ENCODE data around the gene ARFGAP2.

DNA sequence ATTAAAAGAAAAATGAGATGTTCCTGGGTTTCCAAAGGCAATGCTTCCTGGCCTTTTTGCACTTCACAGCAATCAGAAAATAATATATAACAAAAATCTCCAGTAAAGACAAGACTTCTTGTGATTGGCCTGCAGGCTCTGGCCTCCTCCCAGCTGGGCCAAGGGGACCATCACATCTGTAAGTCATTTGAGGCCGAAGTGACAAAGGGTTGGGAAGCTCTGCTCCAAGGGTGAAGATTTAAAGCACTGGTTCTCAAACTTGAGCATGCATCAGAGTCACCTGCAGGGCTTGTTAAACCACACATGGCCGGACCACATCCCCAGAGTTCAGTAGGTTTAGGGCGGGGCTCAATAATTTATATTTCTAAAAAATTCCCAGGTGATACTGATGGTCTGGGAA lies 32.1 kb downstream of the ARFGAP2 start:
- TF ChIP-seq, protein P1, sequence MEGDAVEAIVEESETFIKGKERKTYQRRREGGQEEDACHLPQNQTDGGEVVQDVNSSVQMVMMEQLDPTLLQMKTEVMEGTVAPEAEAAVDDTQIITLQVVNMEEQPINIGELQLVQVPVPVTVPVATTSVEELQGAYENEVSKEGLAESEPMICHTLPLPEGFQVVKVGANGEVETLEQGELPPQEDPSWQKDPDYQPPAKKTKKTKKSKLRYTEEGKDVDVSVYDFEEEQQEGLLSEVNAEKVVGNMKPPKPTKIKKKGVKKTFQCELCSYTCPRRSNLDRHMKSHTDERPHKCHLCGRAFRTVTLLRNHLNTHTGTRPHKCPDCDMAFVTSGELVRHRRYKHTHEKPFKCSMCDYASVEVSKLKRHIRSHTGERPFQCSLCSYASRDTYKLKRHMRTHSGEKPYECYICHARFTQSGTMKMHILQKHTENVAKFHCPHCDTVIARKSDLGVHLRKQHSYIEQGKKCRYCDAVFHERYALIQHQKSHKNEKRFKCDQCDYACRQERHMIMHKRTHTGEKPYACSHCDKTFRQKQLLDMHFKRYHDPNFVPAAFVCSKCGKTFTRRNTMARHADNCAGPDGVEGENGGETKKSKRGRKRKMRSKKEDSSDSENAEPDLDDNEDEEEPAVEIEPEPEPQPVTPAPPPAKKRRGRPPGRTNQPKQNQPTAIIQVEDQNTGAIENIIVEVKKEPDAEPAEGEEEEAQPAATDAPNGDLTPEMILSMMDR (conservative IDR thresholded peaks at IDR 0.05): no peak
- TF ChIP-seq ZFX (IDR thresholded peaks at IDR 0.05): no peak

Measured in C4-2B (cell line).